GM18909 (cell line): ENCODE data around the gene KRT86.

Experiments used
- ATAC-seq: cut with Tn5 transposase; IDR thresholded peaks from one replicate; pipeline ENCODE4 v1.9.1; 2021; ENCODE audit warnings: mild to moderate bottlenecking; ENCODE audit not compliant: unreplicated experiment, poor library complexity

KRT86 gene

GRCh38 chr12:52274521-52275120 is at the start of gene KRT86:
Gene KRT86 (plus strand): TSS chr12:52274645. CDS start chr12:52301917, 27,272 bp downstream.
- ATAC-seq: no peak

DNA sequence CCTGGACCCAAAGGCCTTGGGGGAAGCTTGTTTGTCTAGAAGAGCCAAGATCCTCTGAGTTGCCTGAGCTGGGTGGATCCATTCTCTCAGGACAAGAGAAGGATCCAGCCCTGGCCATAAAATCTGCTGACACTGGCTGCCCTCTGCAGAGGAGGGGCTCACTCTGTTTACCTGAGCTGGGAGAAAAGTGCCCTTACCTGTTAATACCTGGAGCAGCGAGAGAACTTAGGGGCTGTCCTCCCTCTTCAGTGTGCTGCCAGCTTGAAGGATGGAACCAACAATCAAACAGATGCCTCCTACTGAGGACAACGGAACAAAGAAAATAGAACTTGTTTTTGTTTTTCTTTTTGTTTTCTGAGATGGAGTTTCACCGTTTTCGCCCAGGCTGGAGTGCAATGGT is 48.7 kb upstream of the KRT86 start:
- no peak for ATAC-seq

GRCh38 chr12:52226446-52226845 is 48.0 kb upstream of the KRT86 start:
- no peak for ATAC-seq

DNA sequence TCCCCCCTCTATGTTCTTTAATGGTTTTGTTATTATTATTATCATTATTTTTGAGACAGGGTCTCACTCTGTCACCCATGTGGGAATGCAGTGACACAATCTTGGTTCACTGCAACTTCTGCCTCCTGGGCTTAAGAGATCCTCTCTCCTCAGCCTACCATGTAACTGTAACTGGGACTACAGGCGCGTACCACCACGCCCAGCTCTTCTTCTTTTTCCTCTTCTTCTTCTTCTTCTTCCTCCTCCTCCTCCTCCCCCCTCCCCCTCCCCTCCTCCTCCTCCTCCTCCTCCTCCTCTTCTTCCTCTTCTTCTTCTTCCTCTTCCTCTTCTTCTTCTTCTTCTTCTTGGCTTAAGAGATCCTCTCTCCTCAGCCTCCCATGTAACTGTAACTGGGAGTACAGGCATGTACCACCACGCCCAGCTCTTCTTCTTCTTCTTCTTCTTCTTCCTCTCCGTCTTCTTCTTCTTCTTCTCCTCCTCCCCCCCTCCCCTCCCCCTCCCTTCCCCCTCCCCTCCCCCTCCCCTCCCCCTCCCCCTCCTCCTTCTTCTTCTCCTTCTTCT is 46.8 kb upstream of the KRT86 start:
- no peak for ATAC-seq

- no peak for ATAC-seq
These were observed 46.1 kb upstream of the KRT86 start for GRCh38 chr12:52228366-52228765.

DNA sequence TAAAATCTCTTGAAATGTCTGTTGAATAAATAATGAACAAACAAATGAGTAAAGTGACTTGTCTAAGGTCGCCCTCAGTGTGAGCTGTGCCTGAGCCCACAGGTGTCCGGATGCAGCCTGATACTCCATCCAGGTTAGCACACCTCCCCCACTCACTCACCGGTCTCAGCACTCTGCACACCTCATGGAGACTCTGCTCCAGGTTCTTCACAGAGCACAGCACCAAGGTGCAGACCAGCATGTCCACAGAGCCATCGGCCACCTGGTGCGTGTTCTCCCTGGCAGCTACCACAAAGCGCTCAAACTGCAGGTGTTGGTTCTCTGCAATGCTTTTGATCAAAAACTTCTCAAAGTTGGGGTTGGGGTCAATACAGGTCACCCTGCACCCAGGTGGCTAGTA is 45.5 kb upstream of the KRT86 start:
- no peak for ATAC-seq

- no peak for ATAC-seq
These were observed 44.6 kb upstream of the KRT86 start for GRCh38 chr12:52229836-52230343.

GRCh38 chr12:52230364-52231281 is 43.8 kb upstream of the KRT86 start:
- no peak for ATAC-seq

DNA sequence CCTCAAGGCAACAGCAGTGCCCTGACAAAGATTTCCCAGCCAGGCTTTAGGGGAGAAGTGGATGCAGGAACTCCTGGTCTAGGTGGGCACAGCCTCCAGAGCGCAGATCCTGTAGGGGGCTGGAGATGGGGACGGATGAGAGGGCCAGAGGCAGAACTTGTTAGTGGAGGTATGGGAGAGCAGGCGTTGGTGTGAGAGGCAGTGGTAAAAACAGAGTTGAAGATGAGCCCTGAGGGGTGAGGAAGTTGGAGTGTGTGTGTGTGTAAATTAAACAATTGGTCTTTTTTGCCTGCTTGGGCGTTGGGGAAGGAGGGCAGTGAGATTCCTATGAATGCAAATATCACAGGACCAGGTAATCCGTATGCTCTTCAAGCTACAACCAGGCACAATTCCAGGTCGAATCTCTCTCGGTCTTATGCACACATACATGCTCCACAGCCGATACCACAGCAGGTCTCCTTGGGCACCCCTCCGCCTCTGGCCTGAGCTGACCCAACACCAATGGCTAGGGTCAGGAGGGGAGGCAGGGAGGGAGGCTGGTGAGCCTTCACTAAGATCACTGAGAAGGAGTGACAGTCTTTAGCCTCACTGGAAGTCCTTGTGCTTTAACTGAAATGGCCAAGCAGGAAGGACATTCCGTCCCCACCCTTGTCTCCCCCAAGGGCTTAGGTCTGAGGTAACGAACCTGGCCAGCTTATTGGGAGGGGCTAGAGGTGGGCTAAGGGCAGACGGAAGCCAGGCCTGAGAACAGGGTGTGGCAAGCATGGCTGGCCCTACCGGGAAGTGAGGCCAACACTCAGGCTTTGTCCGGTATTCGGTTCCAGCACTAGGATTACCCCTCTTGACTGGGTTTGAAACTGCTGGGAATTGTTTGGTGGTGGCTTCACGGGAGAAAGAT is 42.9 kb upstream of the KRT86 start:
- ATAC-seq: no peak

GRCh38 chr12:52232203-52232673 is 42.2 kb upstream of the KRT86 start:
- no peak for ATAC-seq

DNA sequence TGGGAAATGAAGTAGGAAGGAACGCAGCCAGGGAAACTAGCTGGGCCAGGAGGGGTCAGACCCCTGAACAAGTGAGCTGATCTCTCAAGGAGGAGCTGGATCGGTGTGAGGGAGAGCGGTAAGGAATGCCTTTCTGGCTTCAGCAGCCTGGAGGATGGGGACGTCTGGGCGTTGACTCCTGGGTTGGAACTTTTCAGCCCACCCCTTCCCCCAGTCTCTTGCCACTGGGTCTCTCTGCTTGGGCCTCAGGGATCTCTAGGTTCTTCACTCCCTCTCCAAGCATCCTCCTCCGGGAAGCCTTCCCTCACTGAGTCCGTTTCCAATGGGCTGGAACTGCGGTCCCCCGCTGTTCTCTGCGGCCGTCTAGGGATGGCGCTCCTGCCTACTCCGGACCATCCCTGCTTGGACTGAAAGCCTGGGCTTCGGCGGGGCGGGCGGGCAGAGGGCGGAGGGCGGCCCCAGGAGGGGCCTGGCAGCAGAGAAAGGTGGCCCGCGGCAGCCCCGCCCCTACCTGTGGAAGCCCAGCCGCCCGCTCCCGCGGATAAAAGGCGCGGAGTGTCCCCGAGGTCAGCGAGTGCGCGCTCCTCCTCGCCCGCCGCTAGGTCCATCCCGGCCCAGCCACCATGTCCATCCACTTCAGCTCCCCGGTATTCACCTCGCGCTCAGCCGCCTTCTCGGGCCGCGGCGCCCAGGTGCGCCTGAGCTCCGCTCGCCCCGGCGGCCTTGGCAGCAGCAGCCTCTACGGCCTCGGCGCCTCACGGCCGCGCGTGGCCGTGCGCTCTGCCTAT is 41.6 kb upstream of the KRT86 start, which contains the start of gene KRT7:
TSS of gene KRT7 (plus strand) at position 570 of the 788 bp plus-strand sequence. CDS start at position 624, 54 bp downstream.
- no peak for ATAC-seq

- no peak for ATAC-seq
These were observed 40.8 kb upstream of the KRT86 start for GRCh38 chr12:52233462-52234207.

DNA sequence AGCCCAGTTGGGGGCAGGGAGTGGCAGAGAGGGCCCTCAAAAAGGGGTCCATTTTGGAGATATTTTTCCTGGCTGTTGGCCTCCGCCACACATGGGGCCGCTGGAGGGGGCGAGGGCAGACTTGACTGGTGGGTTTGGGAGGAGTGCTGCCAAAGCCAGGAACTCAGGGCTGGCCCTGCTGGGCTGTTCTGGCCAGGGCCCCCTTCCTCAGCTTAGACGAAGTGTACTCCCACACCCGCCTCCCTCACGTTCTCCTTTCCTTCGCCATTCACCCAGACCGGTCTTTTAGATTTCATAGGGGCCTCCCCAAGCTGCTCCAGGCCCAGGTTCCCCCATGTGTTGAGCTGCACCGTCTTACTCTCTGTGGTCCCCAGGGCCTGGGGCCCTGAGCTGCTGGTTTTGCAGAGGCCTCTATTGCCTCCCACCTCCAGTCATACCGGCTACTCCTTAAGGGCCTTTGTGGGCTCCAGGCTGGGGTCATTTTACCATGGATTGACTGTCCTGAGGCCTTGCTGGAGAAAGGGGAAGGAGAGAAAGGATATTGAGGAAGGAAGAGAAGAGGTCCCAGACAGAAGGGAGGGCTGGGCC is 40.1 kb upstream of the KRT86 start:
- ATAC-seq: no peak

GRCh38 chr12:52235001-52235764 is 39.3 kb upstream of the KRT86 start:
- no peak for ATAC-seq

DNA sequence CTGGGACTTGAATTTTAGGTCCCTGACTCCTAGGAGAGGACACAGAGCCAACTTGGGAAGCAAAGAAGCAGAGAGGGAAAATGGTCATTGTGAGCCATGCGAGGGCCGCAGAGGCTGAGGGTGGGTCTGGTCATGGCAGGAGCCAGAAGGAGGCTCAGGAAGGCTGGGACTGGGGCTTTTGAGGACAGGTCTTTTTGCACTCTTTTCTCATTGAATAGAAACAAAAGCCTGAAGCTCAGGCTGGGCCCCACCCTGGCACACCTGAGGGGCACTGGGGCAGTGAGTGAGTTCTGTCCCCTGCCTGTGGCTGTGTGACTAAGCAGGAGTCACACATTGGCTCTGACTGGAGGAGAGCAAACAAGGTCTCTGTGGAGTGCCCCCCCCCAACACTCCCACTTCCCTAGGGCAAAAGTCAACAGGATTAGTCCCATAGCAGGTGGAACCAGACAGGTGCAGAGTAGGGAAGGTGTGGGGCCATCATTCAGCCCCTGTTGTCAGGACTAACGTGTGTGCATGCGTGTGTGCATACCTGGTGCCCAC is 38.6 kb upstream of the KRT86 start:
- ATAC-seq: no peak

GRCh38 chr12:52236386-52237050 is 37.9 kb upstream of the KRT86 start:
- no peak for ATAC-seq
